ENCODE data around the gene PRR15. TPM values are rescaled to one million over a fixed set of nuclear protein-coding genes. Genes with fewer than 3 reads are reported as not detected.

Gene PRR15
- total and polyA plus RNA-seq, 2 experiments from 2014 or later: 9.6 to 17.4 TPM

DNA sequence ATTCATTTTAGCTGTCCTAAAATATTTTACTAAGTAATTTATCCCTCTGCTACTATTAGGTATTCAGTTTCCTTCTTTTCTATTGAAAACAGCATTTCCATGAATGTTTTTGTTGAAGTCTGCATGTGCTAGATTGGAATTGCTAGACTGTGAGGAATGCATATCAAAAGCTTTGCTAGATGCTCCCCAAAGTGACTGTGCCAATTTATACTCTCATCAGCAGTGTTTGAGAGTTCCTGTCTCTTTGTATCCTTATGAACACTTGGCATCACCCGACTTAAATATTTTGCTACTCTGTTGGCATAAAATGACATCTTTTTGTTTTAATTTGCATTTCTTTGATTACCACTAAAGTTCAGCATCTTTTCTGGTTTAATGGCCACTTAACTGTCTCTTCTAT lies 45.0 kb upstream of the PRR15 start (continued):
- TF ChIP-seq, protein P1, sequence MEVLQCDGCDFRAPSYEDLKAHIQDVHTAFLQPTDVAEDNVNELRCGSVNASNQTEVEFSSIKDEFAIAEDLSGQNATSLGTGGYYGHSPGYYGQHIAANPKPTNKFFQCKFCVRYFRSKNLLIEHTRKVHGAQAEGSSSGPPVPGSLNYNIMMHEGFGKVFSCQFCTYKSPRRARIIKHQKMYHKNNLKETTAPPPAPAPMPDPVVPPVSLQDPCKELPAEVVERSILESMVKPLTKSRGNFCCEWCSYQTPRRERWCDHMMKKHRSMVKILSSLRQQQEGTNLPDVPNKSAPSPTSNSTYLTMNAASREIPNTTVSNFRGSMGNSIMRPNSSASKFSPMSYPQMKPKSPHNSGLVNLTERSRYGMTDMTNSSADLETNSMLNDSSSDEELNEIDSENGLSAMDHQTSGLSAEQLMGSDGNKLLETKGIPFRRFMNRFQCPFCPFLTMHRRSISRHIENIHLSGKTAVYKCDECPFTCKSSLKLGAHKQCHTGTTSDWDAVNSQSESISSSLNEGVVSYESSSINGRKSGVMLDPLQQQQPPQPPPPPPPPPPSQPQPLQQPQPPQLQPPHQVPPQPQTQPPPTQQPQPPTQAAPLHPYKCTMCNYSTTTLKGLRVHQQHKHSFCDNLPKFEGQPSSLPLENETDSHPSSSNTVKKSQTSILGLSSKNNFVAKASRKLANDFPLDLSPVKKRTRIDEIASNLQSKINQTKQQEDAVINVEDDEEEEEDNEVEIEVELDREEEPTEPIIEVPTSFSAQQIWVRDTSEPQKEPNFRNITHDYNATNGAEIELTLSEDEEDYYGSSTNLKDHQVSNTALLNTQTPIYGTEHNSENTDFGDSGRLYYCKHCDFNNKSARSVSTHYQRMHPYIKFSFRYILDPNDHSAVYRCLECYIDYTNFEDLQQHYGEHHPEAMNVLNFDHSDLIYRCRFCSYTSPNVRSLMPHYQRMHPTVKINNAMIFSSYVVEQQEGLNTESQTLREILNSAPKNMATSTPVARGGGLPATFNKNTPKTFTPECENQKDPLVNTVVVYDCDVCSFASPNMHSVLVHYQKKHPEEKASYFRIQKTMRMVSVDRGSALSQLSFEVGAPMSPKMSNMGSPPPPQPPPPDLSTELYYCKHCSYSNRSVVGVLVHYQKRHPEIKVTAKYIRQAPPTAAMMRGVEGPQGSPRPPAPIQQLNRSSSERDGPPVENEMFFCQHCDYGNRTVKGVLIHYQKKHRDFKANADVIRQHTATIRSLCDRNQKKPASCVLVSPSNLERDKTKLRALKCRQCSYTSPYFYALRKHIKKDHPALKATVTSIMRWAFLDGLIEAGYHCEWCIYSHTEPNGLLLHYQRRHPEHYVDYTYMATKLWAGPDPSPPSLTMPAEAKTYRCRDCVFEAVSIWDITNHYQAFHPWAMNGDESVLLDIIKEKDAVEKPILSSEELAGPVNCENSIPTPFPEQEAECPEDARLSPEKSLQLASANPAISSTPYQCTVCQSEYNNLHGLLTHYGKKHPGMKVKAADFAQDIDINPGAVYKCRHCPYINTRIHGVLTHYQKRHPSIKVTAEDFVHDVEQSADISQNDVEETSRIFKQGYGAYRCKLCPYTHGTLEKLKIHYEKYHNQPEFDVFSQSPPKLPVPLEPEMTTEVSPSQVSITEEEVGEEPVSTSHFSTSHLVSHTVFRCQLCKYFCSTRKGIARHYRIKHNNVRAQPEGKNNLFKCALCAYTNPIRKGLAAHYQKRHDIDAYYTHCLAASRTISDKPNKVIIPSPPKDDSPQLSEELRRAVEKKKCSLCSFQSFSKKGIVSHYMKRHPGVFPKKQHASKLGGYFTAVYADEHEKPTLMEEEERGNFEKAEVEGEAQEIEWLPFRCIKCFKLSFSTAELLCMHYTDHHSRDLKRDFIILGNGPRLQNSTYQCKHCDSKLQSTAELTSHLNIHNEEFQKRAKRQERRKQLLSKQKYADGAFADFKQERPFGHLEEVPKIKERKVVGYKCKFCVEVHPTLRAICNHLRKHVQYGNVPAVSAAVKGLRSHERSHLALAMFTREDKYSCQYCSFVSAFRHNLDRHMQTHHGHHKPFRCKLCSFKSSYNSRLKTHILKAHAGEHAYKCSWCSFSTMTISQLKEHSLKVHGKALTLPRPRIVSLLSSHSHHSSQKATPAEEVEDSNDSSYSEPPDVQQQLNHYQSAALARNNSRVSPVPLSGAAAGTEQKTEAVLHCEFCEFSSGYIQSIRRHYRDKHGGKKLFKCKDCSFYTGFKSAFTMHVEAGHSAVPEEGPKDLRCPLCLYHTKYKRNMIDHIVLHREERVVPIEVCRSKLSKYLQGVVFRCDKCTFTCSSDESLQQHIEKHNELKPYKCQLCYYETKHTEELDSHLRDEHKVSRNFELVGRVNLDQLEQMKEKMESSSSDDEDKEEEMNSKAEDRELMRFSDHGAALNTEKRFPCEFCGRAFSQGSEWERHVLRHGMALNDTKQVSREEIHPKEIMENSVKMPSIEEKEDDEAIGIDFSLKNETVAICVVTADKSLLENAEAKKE (CRISPR knock-in tag; IDR thresholded peaks at IDR 0.05): no peak
- TF ChIP-seq REST (IDR thresholded peaks at IDR 0.05; ENCODE audit: unreplicated experiment): no peak
- TF ChIP-seq ZNF114 (CRISPR knock-in tag; IDR thresholded peaks at IDR 0.05): no peak
- no peak for TF ChIP-seq NANOG (IDR thresholded peaks at IDR 0.05; ENCODE audit: borderline replicate concordance)
- TF ChIP-seq POLR2AphosphoS5 (IDR thresholded peaks at IDR 0.05; ENCODE audit: low read depth): no peak
- no peak for TF ChIP-seq EZH2phosphoT487 (IDR thresholded peaks at IDR 0.05; ENCODE audit: unreplicated experiment)
- TF ChIP-seq STAT1 (IDR thresholded peaks at IDR 0.05; ENCODE audit: unreplicated experiment): no peak
- TF ChIP-seq CREB1 (CRISPR knock-in tag; IDR thresholded peaks at IDR 0.05; ENCODE audit: low read depth): no peak

Measured in GM23338 (cell line).